ENCODE measurements around the gene BIRC5.
"Not testable (repeated sequence)": the region's sequence is repeated elsewhere in the genome, so short reads cannot be mapped to it uniquely, and the experiment has no call there.

BIRC5 gene

GRCh38 chr17:78231991-78232858, 18.2 kb downstream of the BIRC5 start:
- Histone ChIP-seq H2AFZ (ENCODE audit: low read depth) (no peak overlapping the region), H3K27ac (no peak overlapping the region), H3K4me3 (IDR thresholded peaks at IDR 0.05; ENCODE audit: insufficient read depth, low read depth, low read length) (no peak overlapping the region), H3K36me3 (ENCODE audit: insufficient read depth) (no peaks in the 10 kb centered on the region), H3K4me1 (ENCODE audit: low read depth, poor library complexity, severe bottlenecking) (peaks cover 23% of the 10 kb centered on the region), H3K4me2 (no peak overlapping the region), H3K9ac (no peak overlapping the region), H3K27me3 (ENCODE audit: insufficient read depth, low read depth) (no peaks in the 10 kb centered on the region), H4K20me1 (ENCODE audit: insufficient read depth) (no peaks in the 10 kb centered on the region), H3K79me2 (ENCODE audit: insufficient read depth, low read depth) (no peaks in the 10 kb centered on the region)
- no peak for TF ChIP-seq CTCF (conservative IDR thresholded peaks at IDR 0.05; ENCODE audit: low read depth, low read length)

GRCh38 chr17:78232859-78233173, 18.8 kb downstream of the BIRC5 start:
- H3K4me1 ChIP-seq (ENCODE audit: low read depth, poor library complexity, severe bottlenecking) = peaks cover 23% of the 10 kb centered on the region
- no peak overlapping the region for H3K9ac ChIP-seq
- no peaks in the 10 kb centered on the region for H4K20me1 ChIP-seq (ENCODE audit: insufficient read depth)
- no peak for TF ChIP-seq CTCF (conservative IDR thresholded peaks at IDR 0.05; ENCODE audit: low read depth, low read length)
- no peaks in the 10 kb centered on the region for H3K27me3 ChIP-seq (ENCODE audit: insufficient read depth, low read depth)
- no peaks in the 10 kb centered on the region for H3K79me2 ChIP-seq (ENCODE audit: insufficient read depth, low read depth)
- H3K4me2 ChIP-seq = no peak overlapping the region
- no peak overlapping the region for H2AFZ ChIP-seq (ENCODE audit: low read depth)
- no peak overlapping the region for H3K4me3 ChIP-seq (IDR thresholded peaks at IDR 0.05; ENCODE audit: insufficient read depth, low read depth, low read length)
- H3K27ac ChIP-seq = no peak overlapping the region
- no peaks in the 10 kb centered on the region for H3K36me3 ChIP-seq (ENCODE audit: insufficient read depth)

GRCh38 chr17:78233678-78234077, 19.6 kb downstream of the BIRC5 start:
- no peak overlapping the region for H3K4me2 ChIP-seq
- H3K27ac ChIP-seq = no peak overlapping the region
- peaks cover 23% of the 10 kb centered on the region for H3K4me1 ChIP-seq (ENCODE audit: low read depth, poor library complexity, severe bottlenecking)
- no peak overlapping the region for H3K9ac ChIP-seq
- no peaks in the 10 kb centered on the region for H3K79me2 ChIP-seq (ENCODE audit: insufficient read depth, low read depth)
- H3K27me3 ChIP-seq (ENCODE audit: insufficient read depth, low read depth) = no peaks in the 10 kb centered on the region
- no peak overlapping the region for H2AFZ ChIP-seq (ENCODE audit: low read depth)
- H3K4me3 ChIP-seq (IDR thresholded peaks at IDR 0.05; ENCODE audit: insufficient read depth, low read depth, low read length) = no peak overlapping the region
- H4K20me1 ChIP-seq (ENCODE audit: insufficient read depth) = no peaks in the 10 kb centered on the region
- TF ChIP-seq CTCF (conservative IDR thresholded peaks at IDR 0.05; ENCODE audit: low read depth, low read length) = no peak
- H3K36me3 ChIP-seq (ENCODE audit: insufficient read depth) = no peaks in the 10 kb centered on the region

- no peak overlapping the region for H2AFZ ChIP-seq (ENCODE audit: low read depth)
- H3K4me2 ChIP-seq = no peak overlapping the region
- H3K4me3 ChIP-seq (IDR thresholded peaks at IDR 0.05; ENCODE audit: insufficient read depth, low read depth, low read length) = no peak overlapping the region
- no peaks in the 10 kb centered on the region for H3K36me3 ChIP-seq (ENCODE audit: insufficient read depth)
- no peak overlapping the region for H3K9ac ChIP-seq
- peaks cover 22% of the 10 kb centered on the region for H3K4me1 ChIP-seq (ENCODE audit: low read depth, poor library complexity, severe bottlenecking)
- no peak overlapping the region for H3K27ac ChIP-seq
- TF ChIP-seq CTCF (conservative IDR thresholded peaks at IDR 0.05; ENCODE audit: low read depth, low read length) = no peak
- no peaks in the 10 kb centered on the region for H4K20me1 ChIP-seq (ENCODE audit: insufficient read depth)
- H3K79me2 ChIP-seq (ENCODE audit: insufficient read depth, low read depth) = no peaks in the 10 kb centered on the region
- H3K27me3 ChIP-seq (ENCODE audit: insufficient read depth, low read depth) = no peaks in the 10 kb centered on the region
Observed at GRCh38 chr17:78234261-78234865, 20.3 kb downstream of the BIRC5 start.

GRCh38 chr17:78235022-78235421, 21.0 kb downstream of the BIRC5 start:
- H2AFZ ChIP-seq (ENCODE audit: low read depth); H3K36me3 ChIP-seq (ENCODE audit: insufficient read depth); H3K4me3 ChIP-seq (IDR thresholded peaks at IDR 0.05; ENCODE audit: insufficient read depth, low read depth, low read length); H3K27ac ChIP-seq; H3K79me2 ChIP-seq (ENCODE audit: insufficient read depth, low read depth); H4K20me1 ChIP-seq (ENCODE audit: insufficient read depth); H3K27me3 ChIP-seq (ENCODE audit: insufficient read depth, low read depth); H3K9ac ChIP-seq; H3K4me2 ChIP-seq: not testable (repeated sequence)
- H3K4me1 ChIP-seq (ENCODE audit: low read depth, poor library complexity, severe bottlenecking) = peaks cover 15% of the 10 kb centered on the region
